SHP77 (cell line): ENCODE data around the gene ZSWIM7.
A peak's percentile ranks its signal among the peaks of the same experiment; 100 is the strongest.
"Not testable (repeated sequence)": the region's sequence is repeated elsewhere in the genome, so short reads cannot be mapped to it uniquely, and the experiment has no call there.

Source experiments
- DNase-seq, 2 experiments: peaks; one replicate each; lab custom pipeline; 2025; lab: John Stamatoyannopoulos, UW

ZSWIM7 gene

GRCh38 chr17:15998031-15998562 is 1.4 kb downstream of the ZSWIM7 start:
- no peak for DNase-seq

- no peak for DNase-seq
Measured at GRCh38 chr17:15996322-15996721, 3.2 kb downstream of the ZSWIM7 start.

GRCh38 chr17:15981646-15982580 is 17.6 kb downstream of the ZSWIM7 start:
- no peak for DNase-seq

GRCh38 chr17:15981208-15981607 is 18.3 kb downstream of the ZSWIM7 start:
- no peak for DNase-seq

GRCh38 chr17:15979013-15979412 is 20.5 kb downstream of the ZSWIM7 start:
- not testable (repeated sequence) for DNase-seq

- no peak for DNase-seq
Measured at GRCh38 chr17:15978606-15979005, 20.9 kb downstream of the ZSWIM7 start.

- no peak for DNase-seq
Measured at GRCh38 chr17:15977894-15978293, 21.6 kb downstream of the ZSWIM7 start.

GRCh38 chr17:15973834-15974233 is 25.7 kb downstream of the ZSWIM7 start:
- DNase-seq, result no peak

- DNase-seq, result no peak
Measured at GRCh38 chr17:15973016-15973415, 26.5 kb downstream of the ZSWIM7 start.

- no peak for DNase-seq
Measured at GRCh38 chr17:15972497-15972951, 27.0 kb downstream of the ZSWIM7 start.

GRCh38 chr17:15971882-15972281 is 27.6 kb downstream of the ZSWIM7 start:
- no peak for DNase-seq

- DNase-seq, result no peak
Measured at GRCh38 chr17:15971098-15971678, 28.3 kb downstream of the ZSWIM7 start.

GRCh38 chr17:15970500-15970899 is 29.0 kb downstream of the ZSWIM7 start:
- DNase-seq, result no peak

GRCh38 chr17:15969463-15969862 is 30.0 kb downstream of the ZSWIM7 start:
- DNase-seq, result no peak

GRCh38 chr17:15967706-15968399 is 31.7 kb downstream of the ZSWIM7 start:
- DNase-seq, result no peak

GRCh38 chr17:15966879-15967248 is 32.6 kb downstream of the ZSWIM7 start:
- DNase-seq, result peak in 1 of 2 experiments; percentile 58

GRCh38 chr17:15966183-15966878 is 33.2 kb downstream of the ZSWIM7 start:
- DNase-seq, result peak; percentile 48 to 79

- no peak for DNase-seq
Measured at GRCh38 chr17:15965528-15965927, 34.0 kb downstream of the ZSWIM7 start.

- DNase-seq, result peak in 1 of 2 experiments; percentile 16
Measured at GRCh38 chr17:15963670-15964110, 35.8 kb downstream of the ZSWIM7 start.

- no peak for DNase-seq
Measured at GRCh38 chr17:15958484-15958854, 41.0 kb downstream of the ZSWIM7 start.

GRCh38 chr17:15957608-15958307 is 41.7 kb downstream of the ZSWIM7 start:
- peak in 1 of 2 experiments; percentile 24 for DNase-seq
